AG09309 (cell line): ENCODE results near the gene MS4A18.
"Not testable (repeated sequence)": the region's sequence is repeated elsewhere in the genome, so short reads cannot be mapped to it uniquely, and the experiment has no call there.

Source experiments
- DNase-seq: peaks from one replicate; pipeline ENCODE4 v3.0.0-alpha.2; 2010; ENCODE audit warnings: low read depth
- H3K4me3 ChIP-seq: 2 replicates; pipeline ENCODE4 v1.5.1; 2011; ENCODE audit warnings: mild to moderate bottlenecking, low read depth, low read length, moderate library complexity; ENCODE audit not compliant: control insufficient read depth
- TF ChIP-seq, protein P1 (sequence below): IDR thresholded peaks from 2 replicates; pipeline ENCODE4 v1.5.1; 2011; ENCODE audit warnings: mild to moderate bottlenecking, low read depth, low read length, inconsistent platforms; ENCODE audit not compliant: insufficient read depth, control insufficient read depth; ENCODE audit errors: missing control alignments

The MS4A18 gene

DNA sequence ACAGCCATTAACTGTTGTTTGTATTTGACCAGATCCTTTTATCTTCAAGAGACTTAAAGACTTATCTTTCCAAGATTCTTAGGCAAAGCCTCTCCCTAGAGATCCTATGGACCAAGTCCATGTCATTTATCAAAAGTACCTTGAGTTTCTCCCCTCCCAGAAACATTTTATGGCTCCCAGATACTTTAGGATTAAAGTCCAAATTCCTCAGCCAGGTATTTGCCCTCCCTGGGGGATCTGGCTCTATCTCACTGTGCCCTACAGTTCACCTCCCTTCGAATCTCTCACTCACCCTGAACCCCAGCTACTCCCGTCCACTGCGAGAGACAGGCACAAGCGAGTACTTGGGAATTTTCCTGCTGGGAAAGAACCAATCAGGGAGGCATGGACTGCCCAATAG lies 13.2 kb upstream of the MS4A18 start:
- TF ChIP-seq, protein P1, sequence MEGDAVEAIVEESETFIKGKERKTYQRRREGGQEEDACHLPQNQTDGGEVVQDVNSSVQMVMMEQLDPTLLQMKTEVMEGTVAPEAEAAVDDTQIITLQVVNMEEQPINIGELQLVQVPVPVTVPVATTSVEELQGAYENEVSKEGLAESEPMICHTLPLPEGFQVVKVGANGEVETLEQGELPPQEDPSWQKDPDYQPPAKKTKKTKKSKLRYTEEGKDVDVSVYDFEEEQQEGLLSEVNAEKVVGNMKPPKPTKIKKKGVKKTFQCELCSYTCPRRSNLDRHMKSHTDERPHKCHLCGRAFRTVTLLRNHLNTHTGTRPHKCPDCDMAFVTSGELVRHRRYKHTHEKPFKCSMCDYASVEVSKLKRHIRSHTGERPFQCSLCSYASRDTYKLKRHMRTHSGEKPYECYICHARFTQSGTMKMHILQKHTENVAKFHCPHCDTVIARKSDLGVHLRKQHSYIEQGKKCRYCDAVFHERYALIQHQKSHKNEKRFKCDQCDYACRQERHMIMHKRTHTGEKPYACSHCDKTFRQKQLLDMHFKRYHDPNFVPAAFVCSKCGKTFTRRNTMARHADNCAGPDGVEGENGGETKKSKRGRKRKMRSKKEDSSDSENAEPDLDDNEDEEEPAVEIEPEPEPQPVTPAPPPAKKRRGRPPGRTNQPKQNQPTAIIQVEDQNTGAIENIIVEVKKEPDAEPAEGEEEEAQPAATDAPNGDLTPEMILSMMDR, result no peak
- no peak overlapping the region for H3K4me3 ChIP-seq
- DNase-seq, result no peak

DNA sequence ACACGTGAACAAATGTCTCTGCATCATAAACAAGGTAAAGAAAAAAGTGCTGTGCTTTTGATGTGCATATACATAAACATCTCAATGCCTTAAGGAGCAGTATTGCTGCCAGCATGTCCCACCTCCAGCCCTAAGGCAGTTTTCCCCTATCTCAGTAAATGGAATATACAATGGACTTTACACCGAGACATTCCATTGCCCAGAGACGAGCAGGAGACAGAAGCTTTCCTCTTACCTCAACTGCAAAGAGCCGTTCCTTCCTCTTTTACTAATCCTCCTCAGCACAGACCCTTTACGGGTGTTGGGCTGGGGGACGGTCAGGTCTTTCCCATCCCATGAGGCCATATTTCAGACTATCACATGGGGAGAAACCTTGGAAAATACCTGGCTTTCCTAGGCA lies 11.1 kb upstream of the MS4A18 start:
- not testable (repeated sequence) for DNase-seq, H3K4me3 ChIP-seq

DNA sequence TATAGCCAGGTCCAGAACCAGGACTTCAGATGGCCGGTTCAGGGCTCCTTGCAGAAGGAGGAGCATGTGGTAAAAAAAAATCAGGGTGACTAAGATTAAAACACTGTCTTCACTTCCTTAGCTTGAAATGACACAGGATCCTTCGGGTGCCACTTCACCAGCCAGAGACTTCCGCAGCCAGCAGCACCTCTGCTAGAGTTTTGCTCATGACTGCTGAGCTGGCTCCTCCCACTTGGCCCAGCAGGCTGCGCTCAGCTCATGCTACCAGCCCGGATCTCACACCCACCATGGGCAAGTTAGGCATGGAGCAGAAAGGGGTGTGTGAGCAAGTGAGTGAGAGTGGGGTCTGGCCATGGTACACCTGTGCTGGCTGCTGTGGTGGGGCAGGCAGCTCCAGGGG lies 6.6 kb upstream of the MS4A18 start:
- H3K4me3 ChIP-seq, result no peak overlapping the region
- no peak for DNase-seq
- TF ChIP-seq, protein P1, result no peak

DNA sequence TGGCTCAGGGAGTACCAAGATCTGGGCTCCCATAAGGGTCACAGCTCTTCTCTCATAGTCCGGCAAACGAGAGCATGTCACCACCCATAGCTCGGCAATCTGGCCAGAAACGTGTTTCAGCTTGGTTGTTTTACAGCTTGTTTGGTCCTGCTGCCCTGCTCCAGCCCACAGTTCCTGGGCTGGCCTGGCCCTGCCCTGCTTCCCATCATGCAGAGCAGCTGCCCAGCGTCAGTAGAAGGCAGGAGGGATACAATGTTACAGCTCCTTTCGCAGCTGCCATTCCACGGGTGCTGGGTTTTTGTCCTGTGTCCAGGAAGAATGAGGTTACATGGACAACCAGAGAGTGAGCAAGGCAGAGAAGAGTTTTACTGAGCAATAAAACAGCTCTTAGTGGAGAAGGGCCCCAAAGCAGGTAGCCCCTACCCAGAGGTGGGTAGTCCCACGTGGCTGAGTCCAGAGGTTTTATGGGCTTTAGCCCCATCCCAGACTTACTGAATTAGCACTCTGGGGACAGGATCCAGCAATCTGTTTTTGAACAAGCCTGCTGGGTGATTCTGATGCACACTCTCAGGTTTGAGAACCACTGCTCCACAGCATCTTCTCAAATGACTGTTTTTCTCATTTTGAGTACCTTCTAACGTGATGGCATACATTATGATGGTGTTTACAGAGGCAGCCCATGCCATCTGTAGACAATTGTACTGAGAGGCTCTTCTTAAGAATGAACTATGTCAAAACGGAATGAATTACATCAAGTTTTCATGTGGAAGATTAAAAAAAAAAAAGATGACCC lies 5.8 kb upstream of the MS4A18 start:
- DNase-seq, result no peak

DNA sequence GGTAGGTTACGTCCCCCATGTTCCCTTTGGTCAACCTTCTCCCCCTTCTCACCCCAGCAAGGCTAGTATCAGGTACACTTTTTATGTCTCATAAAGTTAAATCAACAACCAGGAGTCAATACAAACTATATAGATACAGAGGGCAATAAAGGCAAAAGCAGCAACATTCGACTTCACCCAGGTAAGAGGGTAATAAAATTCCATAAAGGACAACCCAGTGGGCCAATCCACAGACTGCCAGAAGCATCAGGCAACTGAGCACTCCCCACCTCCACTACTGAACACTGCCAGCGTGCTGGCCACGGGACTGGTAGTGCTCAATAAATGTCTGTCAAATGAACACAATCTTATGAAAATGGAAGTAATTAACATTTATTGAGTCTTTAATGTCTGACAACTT lies 5.1 kb upstream of the MS4A18 start:
- H3K4me3 ChIP-seq, result no peak overlapping the region
- no peak for DNase-seq
- TF ChIP-seq, protein P1, result no peak

More for the DNA sequence above, 5.8 kb upstream of the MS4A18 start:
- no peak overlapping the region for H3K4me3 ChIP-seq
- TF ChIP-seq, protein P1, result no peak

DNA sequence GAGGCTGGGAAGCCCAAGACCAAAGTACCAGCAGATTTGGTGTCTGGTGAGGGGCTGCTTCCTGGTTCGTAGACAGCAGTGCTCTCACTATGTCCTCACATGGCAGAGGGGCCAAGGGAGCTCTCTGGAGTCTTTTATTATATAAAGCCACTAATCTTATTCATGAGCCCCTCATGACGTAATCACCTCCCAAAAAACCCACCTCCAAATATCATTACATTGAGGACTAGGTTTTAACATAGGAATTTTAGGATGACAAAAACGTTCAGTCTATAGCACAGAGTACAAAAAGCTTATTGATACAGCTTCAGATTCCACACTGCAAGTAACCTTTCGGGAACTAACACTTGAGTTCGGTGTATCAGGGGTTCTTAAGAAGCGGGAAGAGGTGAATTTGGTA lies 4.1 kb upstream of the MS4A18 start:
- DNase-seq, result no peak
- TF ChIP-seq, protein P1, result no peak
- no peak overlapping the region for H3K4me3 ChIP-seq

DNA sequence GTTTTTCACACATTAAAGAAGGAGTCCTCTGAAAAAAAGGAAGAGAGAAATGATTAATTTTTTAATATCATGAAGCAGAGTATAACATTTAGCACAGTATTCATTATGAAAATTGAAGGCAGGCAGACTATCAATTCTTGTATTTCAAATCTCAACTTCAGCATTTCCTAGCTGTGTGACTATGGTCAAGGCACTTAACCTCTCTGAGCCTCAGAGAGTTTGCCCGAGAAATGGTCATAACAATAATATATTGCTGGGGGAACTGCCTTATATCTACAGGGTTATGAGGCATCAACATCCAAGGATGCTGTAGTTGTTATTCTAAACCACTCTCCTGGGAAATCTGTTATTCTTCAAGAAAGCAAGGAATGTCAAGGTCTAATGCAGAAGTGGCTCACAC lies 1.1 kb downstream of the MS4A18 start:
- TF ChIP-seq, protein P1, result no peak
- DNase-seq, result no peak
- no peak overlapping the region for H3K4me3 ChIP-seq
